MCF 10A (cell line): ENCODE data around the gene TMEM200B. TPM values are rescaled to one million over a fixed set of nuclear protein-coding genes. Genes with fewer than 3 reads are reported as not detected.
"Not testable (repeated sequence)": the region's sequence is repeated elsewhere in the genome, so short reads cannot be mapped to it uniquely, and the experiment has no call there.

ENCODE experiments used
- BruUV-seq: library from RNA; stranded (reverse); fragments of 400-500 nt; replicated peaks from 2 replicates; lab custom pipeline; 2021; lab: Mats Ljungman, UMichigan
- CTCF ChIA-PET: fragments of 300-600 bp; sonication (Branson Sonifier 250); formaldehyde crosslinking; extraction: SDS; loops from one replicate; lab custom pipeline; 2021; ENCODE audit warnings: antibody characterized with exemption, inconsistent platforms; lab: Yijun Ruan, JAX
- POLR2A ChIA-PET: fragments of 300-600, 350-650 bp; sonication (Branson Sonifier 250); formaldehyde crosslinking; extraction: SDS; loops from one replicate; lab custom pipeline; 2020; ENCODE audit warnings: antibody characterized with exemption, inconsistent platforms; lab: Yijun Ruan, JAX
- DNase-seq: peaks from one replicate; pipeline ENCODE4 v3.0.0-alpha.2; 2018; ENCODE audit not compliant: unreplicated experiment
- H3K27ac Mint-ChIP-seq: one replicate; pipeline ENCODE4 v1.8.0; 2022; ENCODE audit warnings: mild to moderate bottlenecking, low read depth, mixed read lengths; ENCODE audit not compliant: unreplicated experiment
- H3K27me3 Mint-ChIP-seq: one replicate; pipeline ENCODE4 v1.8.0; 2022; ENCODE audit warnings: mixed read lengths; ENCODE audit not compliant: insufficient read depth, unreplicated experiment
- H3K36me3 Mint-ChIP-seq: one replicate; pipeline ENCODE4 v1.8.0; 2022; ENCODE audit warnings: mild to moderate bottlenecking, moderate library complexity, mixed read lengths; ENCODE audit not compliant: insufficient read depth, unreplicated experiment
- H3K4me1 Mint-ChIP-seq: one replicate; pipeline ENCODE4 v1.8.0; 2022; ENCODE audit warnings: mixed read lengths; ENCODE audit not compliant: insufficient read depth, unreplicated experiment
- H3K4me3 Mint-ChIP-seq: one replicate; pipeline ENCODE4 v1.8.0; 2022; ENCODE audit warnings: mild to moderate bottlenecking, moderate library complexity, mixed read lengths; ENCODE audit not compliant: unreplicated experiment
- H3K9me3 Mint-ChIP-seq: one replicate; pipeline ENCODE4 v1.8.0; 2022; ENCODE audit warnings: mixed read lengths; ENCODE audit not compliant: unreplicated experiment
- intact Hi-C: fragments of 100-400 bp; cut with micrococcal nuclease; formaldehyde crosslinking; loops from 2 replicates; pipeline ENCODE4 v1.14.1; 2022
- total RNA-seq: library from RNA; stranded (reverse); gene quantifications from 2 replicates; pipeline ENCODE4 v1.2.3, GENCODE V29; 2022
- TF ChIP-seq, protein P1 (sequence below): fragments of 200-600 bp; IDR thresholded peaks from one replicate; pipeline ENCODE4 v1.8.0; 2022; ENCODE audit warnings: antibody characterized with exemption, mild to moderate bottlenecking; ENCODE audit not compliant: unreplicated experiment

TMEM200B gene
- total RNA-seq, 1 experiment from 2014 or later = not detected

DNA sequence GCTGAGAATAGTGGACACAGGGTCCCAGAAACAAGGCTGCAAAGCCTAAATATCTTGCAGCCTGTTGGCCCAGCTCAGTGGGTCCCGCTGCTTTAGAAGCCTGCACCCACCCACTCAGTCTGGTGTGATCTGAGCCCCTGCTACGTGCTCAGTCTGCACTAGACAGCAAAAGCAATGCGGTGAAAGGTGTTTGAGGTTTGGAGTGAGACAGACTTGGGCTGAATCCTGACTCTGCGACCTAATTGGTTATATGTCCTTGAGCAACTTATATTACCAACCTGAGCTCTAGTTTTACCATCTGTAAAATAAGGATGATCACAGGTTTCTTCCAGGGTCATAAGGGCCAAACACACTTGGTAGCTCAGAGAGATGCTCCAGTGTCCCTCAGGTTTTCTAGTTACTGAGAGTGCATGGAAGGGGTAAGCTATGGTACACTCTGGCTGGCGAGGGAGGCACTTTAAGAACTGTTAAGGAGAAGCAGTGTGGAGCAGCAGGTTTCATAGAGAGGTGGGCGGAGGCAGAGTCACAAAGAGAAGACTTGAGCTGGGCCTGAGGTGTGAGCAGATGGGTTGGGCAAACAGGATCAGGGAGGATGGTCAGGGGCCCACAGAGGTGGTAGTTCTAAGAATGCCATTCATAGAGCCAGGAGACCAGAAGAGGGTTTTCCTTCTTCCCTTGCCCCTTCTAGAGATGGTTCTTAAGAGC lies 10.1 kb downstream of the TMEM200B start:
- POLR2A ChIA-PET = interaction anchor here (0.5 kb wide), 1 partner anchor 9 kb away, joined by 3 read pairs; no protein-coding TSS in a partner anchor
- intact Hi-C loops = no loop called here
- BruUV-seq = no TSS peak
- H3K4me3 Mint-ChIP-seq = no peak overlapping the region
- CTCF ChIA-PET = interaction anchor here (0.5 to 0.7 kb wide), 3 partner anchors 13 to 1593 kb away, joined by 3 to 4 read pairs (median 3); no protein-coding TSS in a partner anchor
- no peak for DNase-seq
- no peaks in the 10 kb centered on the region for H3K4me1 Mint-ChIP-seq
- TF ChIP-seq, protein P1, sequence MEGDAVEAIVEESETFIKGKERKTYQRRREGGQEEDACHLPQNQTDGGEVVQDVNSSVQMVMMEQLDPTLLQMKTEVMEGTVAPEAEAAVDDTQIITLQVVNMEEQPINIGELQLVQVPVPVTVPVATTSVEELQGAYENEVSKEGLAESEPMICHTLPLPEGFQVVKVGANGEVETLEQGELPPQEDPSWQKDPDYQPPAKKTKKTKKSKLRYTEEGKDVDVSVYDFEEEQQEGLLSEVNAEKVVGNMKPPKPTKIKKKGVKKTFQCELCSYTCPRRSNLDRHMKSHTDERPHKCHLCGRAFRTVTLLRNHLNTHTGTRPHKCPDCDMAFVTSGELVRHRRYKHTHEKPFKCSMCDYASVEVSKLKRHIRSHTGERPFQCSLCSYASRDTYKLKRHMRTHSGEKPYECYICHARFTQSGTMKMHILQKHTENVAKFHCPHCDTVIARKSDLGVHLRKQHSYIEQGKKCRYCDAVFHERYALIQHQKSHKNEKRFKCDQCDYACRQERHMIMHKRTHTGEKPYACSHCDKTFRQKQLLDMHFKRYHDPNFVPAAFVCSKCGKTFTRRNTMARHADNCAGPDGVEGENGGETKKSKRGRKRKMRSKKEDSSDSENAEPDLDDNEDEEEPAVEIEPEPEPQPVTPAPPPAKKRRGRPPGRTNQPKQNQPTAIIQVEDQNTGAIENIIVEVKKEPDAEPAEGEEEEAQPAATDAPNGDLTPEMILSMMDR = no peak
- no peak overlapping the region for H3K27ac Mint-ChIP-seq
- no peaks in the 10 kb centered on the region for H3K27me3 Mint-ChIP-seq
- peaks cover 16% of the 10 kb centered on the region for H3K36me3 Mint-ChIP-seq
- no peaks in the 10 kb centered on the region for H3K9me3 Mint-ChIP-seq

DNA sequence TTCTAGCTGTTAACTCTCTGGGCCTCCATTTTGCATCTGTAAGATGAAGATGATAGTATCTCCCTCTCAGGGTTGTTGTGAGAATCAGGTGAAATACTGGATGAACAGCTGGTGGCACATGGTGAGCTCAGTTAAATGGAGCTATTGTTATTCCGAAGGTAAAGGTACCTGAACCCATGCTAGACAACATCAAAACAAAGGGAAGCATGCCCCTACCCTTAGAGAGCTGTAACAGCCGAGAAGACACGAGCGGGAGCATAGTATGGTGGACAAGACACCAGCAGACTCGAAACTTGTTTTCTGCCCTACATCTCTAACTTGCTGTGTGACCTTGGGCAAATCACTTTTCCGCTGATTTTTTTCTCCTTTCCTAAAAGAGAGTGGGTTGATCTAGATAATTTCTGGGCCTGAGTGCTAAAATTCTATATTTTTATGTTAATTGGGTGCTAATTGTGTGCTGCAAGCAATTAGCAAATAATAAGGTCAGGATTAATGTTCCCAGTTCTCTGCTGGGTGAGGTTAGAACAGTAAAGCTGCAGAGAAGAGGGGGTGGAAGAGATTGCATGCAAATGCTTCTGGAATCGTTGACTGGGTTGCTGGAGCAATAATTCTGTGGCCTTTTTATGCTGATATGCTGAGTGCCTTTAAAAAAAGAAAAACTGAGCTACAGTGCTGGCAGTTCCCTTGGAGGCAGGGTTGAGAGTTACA lies 10.8 kb downstream of the TMEM200B start:
- BruUV-seq = no TSS peak
- no peaks in the 10 kb centered on the region for H3K9me3 Mint-ChIP-seq
- TF ChIP-seq, protein P1 = no peak
- DNase-seq = no peak
- H3K36me3 Mint-ChIP-seq = peaks cover 16% of the 10 kb centered on the region
- ChIA-PET CTCF (interaction anchor here (0.5 to 0.7 kb wide), 2 partner anchors 1590 to 1594 kb away, joined by 3 read pairs; no protein-coding TSS in a partner anchor), POLR2A (no interaction called here)
- no peak overlapping the region for H3K27ac Mint-ChIP-seq
- H3K4me3 Mint-ChIP-seq = no peak overlapping the region
- no peaks in the 10 kb centered on the region for H3K4me1 Mint-ChIP-seq
- intact Hi-C loops = no loop called here
- H3K27me3 Mint-ChIP-seq = no peaks in the 10 kb centered on the region

DNA sequence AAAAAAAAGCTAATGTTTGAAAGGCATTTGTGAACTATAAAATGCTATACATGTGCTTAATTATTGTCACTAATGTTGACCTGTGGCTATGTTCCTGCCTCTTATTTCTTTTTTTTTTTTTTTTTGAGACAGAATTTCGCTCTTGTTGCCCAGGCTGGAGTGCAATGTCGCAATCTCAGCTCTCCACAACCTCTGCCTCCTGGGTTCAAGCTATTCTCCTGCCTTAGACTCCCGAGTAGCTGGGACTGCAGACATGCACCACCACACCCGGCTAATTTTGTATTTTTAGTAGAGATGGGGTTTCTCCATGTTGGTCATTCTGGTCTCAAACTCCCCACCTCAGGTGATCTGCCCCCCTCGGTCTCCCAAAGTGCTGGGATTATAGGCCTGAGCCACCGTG lies 15.7 kb downstream of the TMEM200B start:
- H3K27ac Mint-ChIP-seq, POLR2A ChIA-PET, H3K9me3 Mint-ChIP-seq, H3K27me3 Mint-ChIP-seq, BruUV-seq, intact Hi-C loops, H3K36me3 Mint-ChIP-seq, DNase-seq, H3K4me1 Mint-ChIP-seq, H3K4me3 Mint-ChIP-seq: not testable (repeated sequence)
- CTCF ChIA-PET = interaction anchor here (0.6 to 0.7 kb wide), 2 partner anchors 25 to 323 kb away, joined by 3 read pairs; no protein-coding TSS in a partner anchor

DNA sequence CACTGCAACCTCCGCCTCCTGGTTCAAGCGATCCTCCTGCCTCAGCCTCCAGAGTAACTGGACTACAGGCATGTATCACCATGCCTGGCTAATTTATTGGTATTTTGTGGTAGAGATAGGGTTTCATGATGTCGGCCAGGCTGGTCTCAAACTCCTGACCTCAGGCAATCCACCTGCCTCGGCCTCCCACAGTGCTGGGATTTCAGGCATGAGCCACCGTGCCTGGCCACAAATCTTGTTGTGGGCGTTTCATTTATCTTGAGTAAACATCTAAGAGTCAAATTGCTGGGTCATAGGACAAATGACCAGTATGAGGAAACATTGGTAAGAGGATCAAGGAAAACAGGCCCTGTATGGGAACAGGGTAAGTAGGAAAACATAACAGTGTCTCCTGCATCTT lies 17.9 kb downstream of the TMEM200B start:
- DNase-seq = peak; percentile 17
- H3K36me3 Mint-ChIP-seq = peaks cover 6% of the 10 kb centered on the region
- CTCF ChIA-PET = no interaction called here
- no peaks in the 10 kb centered on the region for H3K27me3 Mint-ChIP-seq
- POLR2A ChIA-PET = no interaction called here
- TF ChIP-seq, protein P1 = no peak
- no TSS peak for BruUV-seq
- H3K9me3 Mint-ChIP-seq = no peaks in the 10 kb centered on the region
- intact Hi-C loops = no loop called here
- H3K4me1 Mint-ChIP-seq = no peaks in the 10 kb centered on the region
- H3K27ac Mint-ChIP-seq = no peak overlapping the region
- H3K4me3 Mint-ChIP-seq = no peak overlapping the region
